Prostate gland (tissue), 2 donors: ENCODE measurements around the gene GIT1.

ENCODE experiments used
- POLR2A ChIP-seq: fragments of 450-650 bp; IDR thresholded peaks from one replicate; pipeline ENCODE4 v1.6.1; 2016; ENCODE audit warnings: antibody characterized with exemption, mild to moderate bottlenecking
- POLR2AphosphoS5 ChIP-seq: sonication (generic); formaldehyde crosslinking; IDR thresholded peaks from one replicate; pipeline ENCODE4 v1.6.1; 2017; ENCODE audit warnings: antibody characterized with exemption
- TF ChIP-seq, protein P1 (sequence below), 4 experiments: fragments of 200-600 bp in 2 of 4; fragments of 450-650 bp in 2 of 4; sonication (generic) in 2 of 4; IDR thresholded peaks; 1 replicate in 3 of 4; 2 replicates in 1 of 4; pipeline ENCODE4 v1.5.1; 2016 to 2019; ENCODE audit warnings: antibody characterized with exemption in 4 of 4, mild to moderate bottlenecking in 2 of 4, moderate library complexity in 2 of 4

GRCh38 chr17:29549177-29549923 is 40.1 kb downstream of the GIT1 start:
- TF ChIP-seq POLR2A (no peak), POLR2AphosphoS5 (no peak)
- TF ChIP-seq, protein P1, sequence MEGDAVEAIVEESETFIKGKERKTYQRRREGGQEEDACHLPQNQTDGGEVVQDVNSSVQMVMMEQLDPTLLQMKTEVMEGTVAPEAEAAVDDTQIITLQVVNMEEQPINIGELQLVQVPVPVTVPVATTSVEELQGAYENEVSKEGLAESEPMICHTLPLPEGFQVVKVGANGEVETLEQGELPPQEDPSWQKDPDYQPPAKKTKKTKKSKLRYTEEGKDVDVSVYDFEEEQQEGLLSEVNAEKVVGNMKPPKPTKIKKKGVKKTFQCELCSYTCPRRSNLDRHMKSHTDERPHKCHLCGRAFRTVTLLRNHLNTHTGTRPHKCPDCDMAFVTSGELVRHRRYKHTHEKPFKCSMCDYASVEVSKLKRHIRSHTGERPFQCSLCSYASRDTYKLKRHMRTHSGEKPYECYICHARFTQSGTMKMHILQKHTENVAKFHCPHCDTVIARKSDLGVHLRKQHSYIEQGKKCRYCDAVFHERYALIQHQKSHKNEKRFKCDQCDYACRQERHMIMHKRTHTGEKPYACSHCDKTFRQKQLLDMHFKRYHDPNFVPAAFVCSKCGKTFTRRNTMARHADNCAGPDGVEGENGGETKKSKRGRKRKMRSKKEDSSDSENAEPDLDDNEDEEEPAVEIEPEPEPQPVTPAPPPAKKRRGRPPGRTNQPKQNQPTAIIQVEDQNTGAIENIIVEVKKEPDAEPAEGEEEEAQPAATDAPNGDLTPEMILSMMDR (IDR thresholded peaks at IDR 0.05), result no peak
